ACHN (cell line): ENCODE measurements around the gene MVB12A.

ENCODE experiments used
- DNase-seq: peaks from one replicate; pipeline ENCODE4 v3.0.0-alpha.2; 2015
- in situ Hi-C: cut with HindIII; loops from 2 replicates; pipeline ENCODE4 v1.10.0; 2017; ENCODE audit warnings: low sequenced_read_pairs, low pct_ligation_motif_present, low pct_unique_long_range_greater_than_20kb

Gene MVB12A

GRCh38 chr19:17466487-17466850, 46.6 kb downstream of the MVB12A start:
- no peak for DNase-seq
- in situ Hi-C loops: no loop called here

- DNase-seq: no peak
- in situ Hi-C loops: no loop called here
Measured at GRCh38 chr19:17467471-17468301, 47.8 kb downstream of the MVB12A start.

GRCh38 chr19:17468302-17469091, 48.6 kb downstream of the MVB12A start:
- in situ Hi-C loops: no loop called here
- no peak for DNase-seq

GRCh38 chr19:17469092-17469480, 49.2 kb downstream of the MVB12A start:
- in situ Hi-C loops: no loop called here

GRCh38 chr19:17469481-17470067, 49.7 kb downstream of the MVB12A start:
- in situ Hi-C loops: no loop called here
- peak; percentile 90 for DNase-seq

More at GRCh38 chr19:17469092-17469480, 49.2 kb downstream of the MVB12A start:
- DNase-seq: no peak

- in situ Hi-C loops: no loop called here
- DNase-seq: peak; percentile 98
Measured at GRCh38 chr19:17470068-17470841, 50.4 kb downstream of the MVB12A start, which contains the start of gene SLC27A1. TSS of gene SLC27A1 (plus strand) at chr19:17470524. CDS start at chr19:17470541, 17 bp downstream.

- in situ Hi-C loops: no loop called here
- no peak for DNase-seq
Measured at GRCh38 chr19:17471410-17472125, 51.7 kb downstream of the MVB12A start.

GRCh38 chr19:17473041-17473440, 53.2 kb downstream of the MVB12A start:
- in situ Hi-C loops: no loop called here
- DNase-seq: peak; percentile 21
